ENCODE results near the gene MXD3.

The MXD3 gene

GRCh38 chr5:177270653-177271052 is 41.0 kb downstream of the MXD3 start:
- DNase-seq (ENCODE audit: low spot score) = no peak
- no peak overlapping the region for H3K27ac ChIP-seq
- ChIA-PET CTCF (interaction anchor here (1.2 to 1.8 kb wide), 2 partner anchors 141 to 157 kb away, joined by 3 to 5 read pairs; no protein-coding TSS in a partner anchor), POLR2A (ENCODE audit: low non-redundant PET) (no interaction called here)
- no peak for TF ChIP-seq CTCF (conservative IDR thresholded peaks at IDR 0.05; ENCODE audit: low read depth)

- ChIA-PET POLR2A (ENCODE audit: low non-redundant PET) (no interaction called here), CTCF (interaction anchor here (1.2 to 1.8 kb wide), 2 partner anchors 141 to 156 kb away, joined by 3 to 5 read pairs; no protein-coding TSS in a partner anchor)
- no peak for TF ChIP-seq CTCF (conservative IDR thresholded peaks at IDR 0.05; ENCODE audit: low read depth)
- DNase-seq (ENCODE audit: low spot score) = peak; percentile 24
- no peak overlapping the region for H3K27ac ChIP-seq
Measured at GRCh38 chr5:177269976-177270375, 41.7 kb downstream of the MXD3 start.

- TF ChIP-seq CTCF (conservative IDR thresholded peaks at IDR 0.05; ENCODE audit: low read depth) = no peak
- H3K27ac ChIP-seq = no peak overlapping the region
- POLR2A ChIA-PET (ENCODE audit: low non-redundant PET) = interaction anchor here (0.6 kb wide), 1 partner anchor 15 kb away, joined by 3 read pairs; no protein-coding TSS in a partner anchor
- no peak for DNase-seq (ENCODE audit: low spot score)
- CTCF ChIA-PET = interaction anchor here (1.8 kb wide), 1 partner anchor 156 kb away, joined by 5 read pairs; no protein-coding TSS in a partner anchor
Measured at GRCh38 chr5:177269232-177269895, 42.3 kb downstream of the MXD3 start.

GRCh38 chr5:177265395-177265794 is 46.3 kb downstream of the MXD3 start:
- ChIA-PET POLR2A (ENCODE audit: low non-redundant PET) (no interaction called here), CTCF (interaction anchor here (0.6 kb wide), 1 partner anchor 178 kb away, joined by 3 read pairs; no protein-coding TSS in a partner anchor)
- no peak overlapping the region for H3K27ac ChIP-seq
- DNase-seq (ENCODE audit: low spot score) = no peak
- TF ChIP-seq CTCF (conservative IDR thresholded peaks at IDR 0.05; ENCODE audit: low read depth) = no peak

- POLR2A ChIA-PET (ENCODE audit: low non-redundant PET) = interaction anchor here (0.6 kb wide), 2 partner anchors 21 to 50 kb away, joined by 3 to 9 read pairs; no protein-coding TSS in a partner anchor
- TF ChIP-seq CTCF (conservative IDR thresholded peaks at IDR 0.05; ENCODE audit: low read depth) = no peak
- no peak for DNase-seq (ENCODE audit: low spot score)
- no peak overlapping the region for H3K27ac ChIP-seq
- CTCF ChIA-PET = interaction anchor here (1.3 to 1.9 kb wide), 2 partner anchors 150 to 152 kb away, joined by 4 read pairs; no protein-coding TSS in a partner anchor
Measured at GRCh38 chr5:177264178-177264577, 47.5 kb downstream of the MXD3 start.

GRCh38 chr5:177261510-177261909 is 50.2 kb downstream of the MXD3 start:
- CTCF ChIA-PET = no interaction called here
- no peak overlapping the region for H3K27ac ChIP-seq
- POLR2A ChIA-PET (ENCODE audit: low non-redundant PET) = no interaction called here
- TF ChIP-seq CTCF (conservative IDR thresholded peaks at IDR 0.05; ENCODE audit: low read depth) = no peak
- no peak for DNase-seq (ENCODE audit: low spot score)
